ENCODE data around the gene KLF17. TPM values are rescaled to one million over a fixed set of nuclear protein-coding genes. Genes with fewer than 3 reads are reported as not detected.
A peak's percentile ranks its signal among the peaks of the same experiment; 100 is the strongest.

The KLF17 gene
- total and polyA plus RNA-seq, 10 donors = 0.26 TPM; not detected in 9

DNA sequence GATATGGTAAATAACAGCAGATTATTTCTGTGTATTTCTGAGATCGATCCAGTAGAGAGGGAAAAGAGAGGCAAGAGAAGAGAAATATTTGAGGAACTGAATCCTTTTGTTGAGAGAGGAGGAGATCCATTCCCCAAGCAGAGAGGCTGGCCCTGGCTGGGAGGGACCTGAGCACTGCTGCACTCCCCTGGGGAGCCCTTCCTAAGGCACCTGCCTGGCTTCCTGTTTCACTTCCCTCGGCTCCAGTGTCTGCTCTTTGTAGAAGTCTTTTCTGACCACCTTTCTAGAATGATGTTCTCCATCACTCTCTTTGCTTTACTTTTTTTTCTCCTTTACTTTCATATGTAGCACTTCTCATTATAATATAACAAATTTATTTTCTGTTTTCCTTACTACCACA is 45.1 kb upstream of the KLF17 start:
- peak in 1 of 3 donors; percentile 68 for TF ChIP-seq POLR2AphosphoS5 (IDR thresholded peaks at IDR 0.05)
- TF ChIP-seq, protein P1, sequence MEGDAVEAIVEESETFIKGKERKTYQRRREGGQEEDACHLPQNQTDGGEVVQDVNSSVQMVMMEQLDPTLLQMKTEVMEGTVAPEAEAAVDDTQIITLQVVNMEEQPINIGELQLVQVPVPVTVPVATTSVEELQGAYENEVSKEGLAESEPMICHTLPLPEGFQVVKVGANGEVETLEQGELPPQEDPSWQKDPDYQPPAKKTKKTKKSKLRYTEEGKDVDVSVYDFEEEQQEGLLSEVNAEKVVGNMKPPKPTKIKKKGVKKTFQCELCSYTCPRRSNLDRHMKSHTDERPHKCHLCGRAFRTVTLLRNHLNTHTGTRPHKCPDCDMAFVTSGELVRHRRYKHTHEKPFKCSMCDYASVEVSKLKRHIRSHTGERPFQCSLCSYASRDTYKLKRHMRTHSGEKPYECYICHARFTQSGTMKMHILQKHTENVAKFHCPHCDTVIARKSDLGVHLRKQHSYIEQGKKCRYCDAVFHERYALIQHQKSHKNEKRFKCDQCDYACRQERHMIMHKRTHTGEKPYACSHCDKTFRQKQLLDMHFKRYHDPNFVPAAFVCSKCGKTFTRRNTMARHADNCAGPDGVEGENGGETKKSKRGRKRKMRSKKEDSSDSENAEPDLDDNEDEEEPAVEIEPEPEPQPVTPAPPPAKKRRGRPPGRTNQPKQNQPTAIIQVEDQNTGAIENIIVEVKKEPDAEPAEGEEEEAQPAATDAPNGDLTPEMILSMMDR (IDR thresholded peaks at IDR 0.05 in 8 of 11, conservative IDR thresholded peaks at IDR 0.05 in 3 of 11) = no peak
- TF ChIP-seq POLR2A (IDR thresholded peaks at IDR 0.05) = no peak
- H3K9me3 ChIP-seq = no peaks in the 10 kb centered on the region
- H3K4me3 ChIP-seq = no peak overlapping the region
- no peaks in the 10 kb centered on the region for H3K36me3 ChIP-seq
- H3K27ac ChIP-seq = peak overlapping the region in 1 of 8 donors; percentile 8
- H3K4me1 ChIP-seq = peaks cover 3 to 38% (median 18%) of the 10 kb centered on the region in 6 donors
- 28 to 49% (median 34%) methylated on average over 2 of the region's 2 CpGs for WGBS, 5 donors
- DNase-seq = no peak
- intact Hi-C loops (cut with DNase I; ENCODE audit: low total_unique reads) = no loop called here
- H3K27me3 ChIP-seq (replicated peaks in 1 of 7) = no peaks in the 10 kb centered on the region

DNA sequence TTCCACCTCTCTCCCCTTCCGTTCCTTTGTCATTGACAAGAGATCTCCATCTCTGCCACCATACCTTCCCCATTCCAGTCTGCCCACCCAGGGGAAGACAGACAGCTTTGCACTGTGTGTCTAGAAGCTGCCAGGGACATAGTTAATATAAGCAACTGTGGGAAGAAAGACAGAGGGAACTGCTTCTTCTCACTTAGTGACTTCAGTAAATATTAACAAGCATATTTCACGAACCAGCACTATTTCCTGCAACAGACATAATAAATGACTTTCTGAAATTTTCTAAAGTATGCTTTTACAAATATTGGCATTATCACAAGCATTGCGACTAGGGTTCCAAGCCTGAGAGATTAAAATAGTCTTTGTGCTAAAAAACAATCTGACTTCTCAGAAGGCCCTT is 44.2 kb upstream of the KLF17 start:
- Histone ChIP-seq H3K4me1 (peaks cover 0 to 29% (median 10%) of the 10 kb centered on the region in 6 donors), H3K9me3 (no peaks in the 10 kb centered on the region), H3K36me3 (no peaks in the 10 kb centered on the region), H3K27me3 (replicated peaks in 1 of 7) (no peaks in the 10 kb centered on the region), H3K4me3 (no peak overlapping the region), H3K27ac (no peak overlapping the region)
- intact Hi-C loops (cut with DNase I; ENCODE audit: low total_unique reads) = no loop called here
- 56 to 73% (median 61%) methylated on average over 3 of the region's 3 CpGs for WGBS, 5 donors
- TF ChIP-seq POLR2AphosphoS5 (IDR thresholded peaks at IDR 0.05) (no peak), POLR2A (IDR thresholded peaks at IDR 0.05) (no peak)
- TF ChIP-seq, protein P1 (IDR thresholded peaks at IDR 0.05 in 8 of 11, conservative IDR thresholded peaks at IDR 0.05 in 3 of 11) = no peak
- no peak for DNase-seq

DNA sequence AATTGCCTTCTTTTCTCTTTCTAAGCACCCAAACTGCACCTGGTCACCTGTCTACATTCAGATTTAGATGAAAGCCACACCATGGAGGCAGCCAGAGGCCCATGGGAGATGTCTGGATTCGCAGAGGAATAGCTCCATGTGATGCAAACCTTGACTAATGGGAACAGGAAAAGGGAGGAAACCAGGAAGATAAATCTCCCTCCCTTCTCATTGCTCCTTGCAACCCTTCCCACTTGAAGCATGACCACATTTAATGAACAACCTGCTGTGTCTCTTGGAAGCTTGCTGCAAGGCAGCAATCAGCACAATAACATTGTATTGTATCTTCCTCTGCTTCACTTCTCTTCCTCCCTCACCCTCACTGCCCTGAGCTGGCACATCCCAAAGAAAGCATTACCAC is 42.6 kb upstream of the KLF17 start:
- intact Hi-C loops (cut with DNase I; ENCODE audit: low total_unique reads) = no loop called here
- TF ChIP-seq POLR2A (IDR thresholded peaks at IDR 0.05) = no peak
- TF ChIP-seq, protein P1 (IDR thresholded peaks at IDR 0.05 in 8 of 11, conservative IDR thresholded peaks at IDR 0.05 in 3 of 11) = no peak
- TF ChIP-seq POLR2AphosphoS5 (IDR thresholded peaks at IDR 0.05) = no peak

DNA sequence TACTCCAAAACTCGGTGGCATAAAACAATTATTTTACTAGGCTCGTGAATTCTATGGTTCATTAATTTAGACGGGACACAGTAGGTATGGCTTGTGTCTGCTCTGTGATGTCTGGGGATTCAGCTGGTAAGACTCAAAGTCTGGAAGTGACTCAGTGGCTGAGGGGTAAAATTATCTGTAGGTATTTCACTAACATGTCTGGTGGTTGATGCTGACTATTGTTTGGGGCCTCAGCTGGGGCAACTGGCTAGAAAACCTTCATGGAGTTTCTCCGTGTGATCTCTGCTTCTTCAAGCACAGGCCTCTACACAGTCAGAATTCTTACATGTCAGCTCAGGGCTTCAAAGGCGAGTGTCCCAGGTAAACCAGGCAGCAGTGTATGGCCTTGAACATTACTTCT is 41.2 kb upstream of the KLF17 start:
- TF ChIP-seq, protein P1 (IDR thresholded peaks at IDR 0.05 in 8 of 11, conservative IDR thresholded peaks at IDR 0.05 in 3 of 11) = no peak
- TF ChIP-seq POLR2A (IDR thresholded peaks at IDR 0.05) (no peak), POLR2AphosphoS5 (IDR thresholded peaks at IDR 0.05) (no peak)

More for the DNA sequence above, 42.6 kb upstream of the KLF17 start:
- no peak overlapping the region for H3K4me3 ChIP-seq
- peaks cover 0 to 24% (median 9%) of the 10 kb centered on the region in 6 donors for H3K4me1 ChIP-seq
- no peaks in the 10 kb centered on the region for H3K36me3 ChIP-seq
- H3K9me3 ChIP-seq = no peaks in the 10 kb centered on the region
- WGBS, 5 donors = 58 to 75% (median 64%) methylated on average over 1 of the region's 1 CpG
- H3K27ac ChIP-seq = no peak overlapping the region
- DNase-seq = no peak
- H3K27me3 ChIP-seq (replicated peaks in 1 of 7) = no peaks in the 10 kb centered on the region

More for the DNA sequence above, 41.2 kb upstream of the KLF17 start:
- WGBS, 5 donors = 87 to 94% (median 92%) methylated on average over 4 to 5 of the region's 5 CpGs
- H3K27me3 ChIP-seq (replicated peaks in 1 of 7) = no peaks in the 10 kb centered on the region
- H3K4me3 ChIP-seq = no peak overlapping the region
- intact Hi-C loops (cut with DNase I; ENCODE audit: low total_unique reads) = no loop called here
- no peaks in the 10 kb centered on the region for H3K9me3 ChIP-seq
- peaks cover 0 to 20% (median 9%) of the 10 kb centered on the region in 6 donors for H3K4me1 ChIP-seq
- H3K27ac ChIP-seq = no peak overlapping the region
- no peak for DNase-seq
- H3K36me3 ChIP-seq = no peaks in the 10 kb centered on the region
